Measurements from ENCODE around the gene MYH14. TPM values are rescaled to one million over a fixed set of nuclear protein-coding genes. Genes with fewer than 3 reads are reported as not detected.

MYH14 gene
- total and polyA plus RNA-seq, 2 of the 8 experiments (the other 6 are each of a cell fraction or from before 2014, with no cell fraction given), result 17.3 to 28.6 TPM

DNA sequence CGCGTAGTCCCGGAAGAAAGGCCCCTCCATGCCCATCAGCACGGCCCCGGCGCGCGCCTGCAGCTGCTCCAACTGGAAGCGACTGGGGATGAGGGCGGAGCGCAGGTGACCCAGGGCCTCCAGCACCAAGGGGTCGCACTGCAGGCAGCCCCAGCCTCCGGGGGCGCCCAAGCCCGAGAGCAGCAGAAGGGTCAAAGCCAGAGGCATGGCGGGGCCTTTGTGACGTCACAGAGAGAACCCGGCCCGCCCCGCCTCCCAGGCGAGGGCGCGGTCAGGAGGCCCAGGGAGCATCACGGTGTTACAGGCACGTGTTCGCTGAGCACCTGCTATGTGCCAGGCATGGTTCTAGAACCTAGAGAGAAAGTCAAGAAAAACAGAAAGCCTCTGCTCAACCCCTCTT, 40.4 kb upstream of the MYH14 start, which contains the start of gene IZUMO2:
Gene IZUMO2 (minus strand): TSS at position 294 of the 400 bp plus-strand sequence. CDS start 87 bp downstream, at position 207.
- no peak for FAIRE-seq
- H3K4me1 ChIP-seq (replicated peaks in 1 of 4; ENCODE audit: control insufficient read depth in 3 of 4, insufficient read depth in 4 of 4, low read length in 3 of 4), result peaks cover 0 to 3% (median 0%) of the 10 kb centered on the region in 4 experiments; a peak in 1 of 7 replicates
- H3K18ac ChIP-seq (ENCODE audit: extremely low read depth, low read length), result no peak within 1 kb of the TSS; the same call in 1 of the 2 replicates
- no peak within 1 kb of the TSS for H3K23ac ChIP-seq (ENCODE audit: insufficient read length)
- H2BK12ac ChIP-seq (ENCODE audit: low read depth, low read length), result no peak within 1 kb of the TSS
- ChIA-PET CTCF (ENCODE audit: partially characterized antibody) (interaction anchor here (0.8 to 5.0 kb wide), 4 partner anchors 15 to 171 kb away, joined by 3 to 25 read pairs (median 3); no protein-coding TSS in a partner anchor), POLR2A (ENCODE audit: partially characterized antibody) (interaction anchor here (1.4 kb wide), 1 partner anchor 9 kb away, joined by 3 read pairs; no protein-coding TSS in a partner anchor)
- no peak within 1 kb of the TSS for H2BK20ac ChIP-seq (ENCODE audit: low read length)
- no peak within 1 kb of the TSS for H3K56ac ChIP-seq (replicated peaks; ENCODE audit: insufficient read length, low read depth, low read length)
- no peaks in the 10 kb centered on the region for H3K79me2 ChIP-seq (ENCODE audit: control insufficient read depth in 1 of 2, insufficient read depth in 2 of 2, low read length in 2 of 2)
- H4K8ac ChIP-seq (ENCODE audit: extremely low read depth, insufficient read depth, low read length), result peak within 1 kb of the TSS; percentile 75
- no peak within 1 kb of the TSS for H3K4ac ChIP-seq (replicated peaks; ENCODE audit: insufficient read length, low read depth, low read length)
- H3K14ac ChIP-seq (ENCODE audit: insufficient read length), result no peak within 1 kb of the TSS
- H4K20me1 ChIP-seq (replicated peaks in 1 of 2; ENCODE audit: control insufficient read depth in 1 of 2, insufficient read depth in 2 of 2, low read length in 2 of 2), result no peaks in the 10 kb centered on the region
- H3K9me3 ChIP-seq (ENCODE audit: insufficient read depth in 2 of 2, low read depth in 1 of 2, low read length in 1 of 2), result peaks cover 0 to 15% of the 10 kb centered on the region in 2 experiments; a peak in 1 of 4 replicates
- H3K36me3 ChIP-seq (ENCODE audit: control insufficient read depth in 2 of 4, insufficient read depth in 4 of 4, low read length in 3 of 4), result no peaks in the 10 kb centered on the region
- no peak within 1 kb of the TSS for H2BK120ac ChIP-seq (replicated peaks; ENCODE audit: low read depth, low read length)
- H2AK5ac ChIP-seq (ENCODE audit: low read depth, low read length), result no peak within 1 kb of the TSS
- H2AFZ ChIP-seq (ENCODE audit: low read length), result peak within 1 kb of the TSS; percentile 41; the same call in 1 of the 2 replicates
- H4K91ac ChIP-seq (replicated peaks; ENCODE audit: insufficient read length, low read length), result peak within 1 kb of the TSS; percentile 19
- no peak within 1 kb of the TSS for H2BK5ac ChIP-seq (ENCODE audit: low read depth, low read length)
- no peak within 1 kb of the TSS for H2BK15ac ChIP-seq (ENCODE audit: low read length)
- H3K9ac ChIP-seq (replicated peaks in 1 of 4; ENCODE audit: extremely low read depth in 1 of 4, low read depth in 3 of 4, low read length in 3 of 4), result peak within 1 kb of the TSS in 2 of 4 experiments; percentile 20 to 37; a peak in 3 of 7 replicates
- H3K27ac ChIP-seq (ENCODE audit: low read depth, low read length), result no peak within 1 kb of the TSS
- peak in 1 of 2 experiments; percentile 73 for DNase-seq (ENCODE audit: low read depth in 1 of 2, low spot score in 2 of 2)
- H3K79me1 ChIP-seq (ENCODE audit: low read depth, low read length), result no peaks in the 10 kb centered on the region
- peak within 1 kb of the TSS; percentile 19 to 60 (median 33); a peak in 7 of 8 replicates for H3K4me3 ChIP-seq (ENCODE audit: extremely low read depth in 1 of 4, insufficient read depth in 2 of 4, low read depth in 3 of 4, low read length in 4 of 4)
- 47% methylated on average over 24 of the region's 26 CpGs; no CpG with 5 or more reads in 1 of the 2 experiments for WGBS, 2 experiments (ENCODE audit: extremely low coverage in 1 of 2, insufficient coverage in 1 of 2, insufficient read length in 1 of 2, insufficient replicate concordance in 2 of 2, low coverage in 1 of 2, low lambda C conversion rate in 2 of 2, missing lambda C conversion rate in 1 of 2)
- H4K5ac ChIP-seq (ENCODE audit: insufficient read length, low read depth, low read length), result no peak within 1 kb of the TSS
- no peaks in the 10 kb centered on the region for H3K23me2 ChIP-seq (ENCODE audit: low read depth, low read length)
- peak within 1 kb of the TSS; percentile 43 to 63; a peak in 3 of 4 replicates for H3K4me2 ChIP-seq (ENCODE audit: insufficient read depth in 1 of 2, low read depth in 2 of 2, low read length in 2 of 2)
- H3K27me3 ChIP-seq (replicated peaks in 1 of 4; ENCODE audit: control insufficient read depth in 3 of 4, extremely low read depth in 1 of 4, insufficient read depth in 3 of 4, low read length in 3 of 4), result no peaks in the 10 kb centered on the region
- TF ChIP-seq RBBP5 (IDR thresholded peaks at IDR 0.05; ENCODE audit: borderline replicate concordance, low read depth, low read length), result no peak
- no peak for TF ChIP-seq TBP (IDR thresholded peaks at IDR 0.05; ENCODE audit: low read depth, low read length)
- TF ChIP-seq, protein P1, sequence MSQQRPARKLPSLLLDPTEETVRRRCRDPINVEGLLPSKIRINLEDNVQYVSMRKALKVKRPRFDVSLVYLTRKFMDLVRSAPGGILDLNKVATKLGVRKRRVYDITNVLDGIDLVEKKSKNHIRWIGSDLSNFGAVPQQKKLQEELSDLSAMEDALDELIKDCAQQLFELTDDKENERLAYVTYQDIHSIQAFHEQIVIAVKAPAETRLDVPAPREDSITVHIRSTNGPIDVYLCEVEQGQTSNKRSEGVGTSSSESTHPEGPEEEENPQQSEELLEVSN (IDR thresholded peaks at IDR 0.05), result peak; percentile 81
- no peak for TF ChIP-seq FOSL1 (IDR thresholded peaks at IDR 0.05; ENCODE audit: insufficient read depth, low read depth, low read length)
- TF ChIP-seq RAD21 (IDR thresholded peaks at IDR 0.05 in 1 of 2, conservative IDR thresholded peaks at IDR 0.05 in 1 of 2; ENCODE audit: low read depth in 2 of 2, low read length in 2 of 2), result no peak; a peak in 1 of 4 replicates
- TF ChIP-seq, protein P2, sequence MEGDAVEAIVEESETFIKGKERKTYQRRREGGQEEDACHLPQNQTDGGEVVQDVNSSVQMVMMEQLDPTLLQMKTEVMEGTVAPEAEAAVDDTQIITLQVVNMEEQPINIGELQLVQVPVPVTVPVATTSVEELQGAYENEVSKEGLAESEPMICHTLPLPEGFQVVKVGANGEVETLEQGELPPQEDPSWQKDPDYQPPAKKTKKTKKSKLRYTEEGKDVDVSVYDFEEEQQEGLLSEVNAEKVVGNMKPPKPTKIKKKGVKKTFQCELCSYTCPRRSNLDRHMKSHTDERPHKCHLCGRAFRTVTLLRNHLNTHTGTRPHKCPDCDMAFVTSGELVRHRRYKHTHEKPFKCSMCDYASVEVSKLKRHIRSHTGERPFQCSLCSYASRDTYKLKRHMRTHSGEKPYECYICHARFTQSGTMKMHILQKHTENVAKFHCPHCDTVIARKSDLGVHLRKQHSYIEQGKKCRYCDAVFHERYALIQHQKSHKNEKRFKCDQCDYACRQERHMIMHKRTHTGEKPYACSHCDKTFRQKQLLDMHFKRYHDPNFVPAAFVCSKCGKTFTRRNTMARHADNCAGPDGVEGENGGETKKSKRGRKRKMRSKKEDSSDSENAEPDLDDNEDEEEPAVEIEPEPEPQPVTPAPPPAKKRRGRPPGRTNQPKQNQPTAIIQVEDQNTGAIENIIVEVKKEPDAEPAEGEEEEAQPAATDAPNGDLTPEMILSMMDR (IDR thresholded peaks at IDR 0.05; ENCODE audit: control extremely low read depth in 1 of 3, insufficient read depth in 1 of 3, low read depth in 1 of 3, low read length in 3 of 3), result peak in 2 of 3 experiments; percentile 3 to 28; a peak in 2 of 4 replicates
- TF ChIP-seq RXRA (IDR thresholded peaks at IDR 0.05; ENCODE audit: insufficient read depth, low read depth, low read length), result no peak
- TF ChIP-seq CEBPB (IDR thresholded peaks at IDR 0.05; ENCODE audit: low read depth, low read length), result no peak
- TF ChIP-seq GABPA (IDR thresholded peaks at IDR 0.05; ENCODE audit: borderline replicate concordance, insufficient read depth, low read length), result no peak
